Measurements from ENCODE around the gene PCID2. TPM values are rescaled to one million over a fixed set of nuclear protein-coding genes. Genes with fewer than 3 reads are reported as not detected.
A peak's percentile ranks its signal among the peaks of the same experiment; 100 is the strongest.

The PCID2 gene
- total and polyA plus RNA-seq, 2 of the 13 experiments (the other 11 are each of a cell fraction or from before 2014, with no cell fraction given) = 65.0 to 111 TPM

DNA sequence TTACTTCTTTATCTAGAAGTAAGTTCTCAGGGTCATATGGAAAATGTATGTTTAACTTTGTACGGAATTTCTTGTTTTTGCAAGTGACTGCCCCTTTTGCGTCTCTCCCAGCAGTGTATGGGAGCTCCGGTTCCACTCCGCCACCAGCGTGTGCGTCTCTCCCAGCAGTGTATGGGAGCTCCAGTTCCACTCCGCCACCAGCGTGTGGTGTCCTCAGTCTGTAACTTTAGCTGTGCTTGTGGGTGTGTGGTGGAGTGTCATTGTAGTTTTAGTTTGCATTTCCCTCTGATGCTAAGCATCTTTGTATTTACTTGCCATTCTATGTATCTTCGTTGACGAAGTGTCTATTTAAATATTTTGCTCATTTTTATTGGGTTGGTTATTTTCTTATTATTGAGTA is 3.3 kb upstream of the PCID2 start (continued):
- TF ChIP-seq ZSCAN20 (CRISPR knock-in tag; IDR thresholded peaks at IDR 0.05; ENCODE audit: borderline replicate concordance) = no peak
- TF ChIP-seq, protein P1, sequence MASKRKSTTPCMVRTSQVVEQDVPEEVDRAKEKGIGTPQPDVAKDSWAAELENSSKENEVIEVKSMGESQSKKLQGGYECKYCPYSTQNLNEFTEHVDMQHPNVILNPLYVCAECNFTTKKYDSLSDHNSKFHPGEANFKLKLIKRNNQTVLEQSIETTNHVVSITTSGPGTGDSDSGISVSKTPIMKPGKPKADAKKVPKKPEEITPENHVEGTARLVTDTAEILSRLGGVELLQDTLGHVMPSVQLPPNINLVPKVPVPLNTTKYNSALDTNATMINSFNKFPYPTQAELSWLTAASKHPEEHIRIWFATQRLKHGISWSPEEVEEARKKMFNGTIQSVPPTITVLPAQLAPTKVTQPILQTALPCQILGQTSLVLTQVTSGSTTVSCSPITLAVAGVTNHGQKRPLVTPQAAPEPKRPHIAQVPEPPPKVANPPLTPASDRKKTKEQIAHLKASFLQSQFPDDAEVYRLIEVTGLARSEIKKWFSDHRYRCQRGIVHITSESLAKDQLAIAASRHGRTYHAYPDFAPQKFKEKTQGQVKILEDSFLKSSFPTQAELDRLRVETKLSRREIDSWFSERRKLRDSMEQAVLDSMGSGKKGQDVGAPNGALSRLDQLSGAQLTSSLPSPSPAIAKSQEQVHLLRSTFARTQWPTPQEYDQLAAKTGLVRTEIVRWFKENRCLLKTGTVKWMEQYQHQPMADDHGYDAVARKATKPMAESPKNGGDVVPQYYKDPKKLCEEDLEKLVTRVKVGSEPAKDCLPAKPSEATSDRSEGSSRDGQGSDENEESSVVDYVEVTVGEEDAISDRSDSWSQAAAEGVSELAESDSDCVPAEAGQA (IDR thresholded peaks at IDR 0.05; ENCODE audit: low read depth) = no peak
- TF ChIP-seq, protein P1 (CRISPR knock-in tag; IDR thresholded peaks at IDR 0.05; ENCODE audit: borderline replicate concordance) = no peak
- no peak for TF ChIP-seq ZNF703 (CRISPR knock-in tag; IDR thresholded peaks at IDR 0.05; ENCODE audit: borderline replicate concordance)
- no peak for TF ChIP-seq HES4 (CRISPR knock-in tag; IDR thresholded peaks at IDR 0.05; ENCODE audit: borderline replicate concordance)
- no peak for TF ChIP-seq ZBTB20 (CRISPR knock-in tag; IDR thresholded peaks at IDR 0.05; ENCODE audit: borderline replicate concordance, low read depth)
- TF ChIP-seq RNF219 (CRISPR knock-in tag; IDR thresholded peaks at IDR 0.05) = no peak
- no peak for TF ChIP-seq BCLAF1 (IDR thresholded peaks at IDR 0.05)
- TF ChIP-seq CREB3 (CRISPR knock-in tag; IDR thresholded peaks at IDR 0.05) = no peak
- peak; percentile 51; the same call in 1 of the 2 replicates for TF ChIP-seq HOXA3 (CRISPR knock-in tag; IDR thresholded peaks at IDR 0.05)

All from HepG2 (cell line).